Retinal pigment epithelial cell (primary cell): Measurements from ENCODE around the gene SCN11A.
"Not testable (repeated sequence)": the region's sequence is repeated elsewhere in the genome, so short reads cannot be mapped to it uniquely, and the experiment has no call there.

Source experiments
- DNase-seq: peaks from one replicate; pipeline ENCODE4 v3.0.0-alpha.2; 2010; ENCODE audit warnings: low read depth
- H3K4me3 ChIP-seq: 2 replicates; pipeline ENCODE4 v1.5.1; 2011; ENCODE audit warnings: mild to moderate bottlenecking, low read length, control low read depth, moderate library complexity
- CTCF ChIP-seq: conservative IDR thresholded peaks from 2 replicates; pipeline ENCODE4 v1.5.1; 2011; ENCODE audit warnings: low read depth, low read length, control low read depth, inconsistent platforms

The SCN11A gene

GRCh38 chr3:39065197-39065596 is 13.5 kb upstream of the SCN11A start:
- H3K4me3 ChIP-seq: no peak overlapping the region
- no peak for DNase-seq
- peak; percentile 61 for TF ChIP-seq CTCF

- no peak overlapping the region for H3K4me3 ChIP-seq
- no peak for DNase-seq
- no peak for TF ChIP-seq CTCF
Measured at GRCh38 chr3:39064646-39065045, 12.9 kb upstream of the SCN11A start.

- no peak for DNase-seq
- TF ChIP-seq CTCF: no peak
- no peak overlapping the region for H3K4me3 ChIP-seq
Measured at GRCh38 chr3:39063143-39063542, 11.4 kb upstream of the SCN11A start.

GRCh38 chr3:39062180-39062579 is 10.4 kb upstream of the SCN11A start:
- no peak for DNase-seq
- no peak for TF ChIP-seq CTCF
- no peak overlapping the region for H3K4me3 ChIP-seq

GRCh38 chr3:39061228-39061627 is 9.5 kb upstream of the SCN11A start:
- not testable (repeated sequence) for DNase-seq, H3K4me3 ChIP-seq

GRCh38 chr3:39056151-39056550 is 4.4 kb upstream of the SCN11A start:
- no peak overlapping the region for H3K4me3 ChIP-seq
- no peak for DNase-seq
- TF ChIP-seq CTCF: no peak

GRCh38 chr3:39053696-39054095 is 2.0 kb upstream of the SCN11A start:
- no peak for DNase-seq
- TF ChIP-seq CTCF: no peak
- no peak overlapping the region for H3K4me3 ChIP-seq

- H3K4me3 ChIP-seq: peak overlapping the region; percentile 79
- DNase-seq: no peak
- TF ChIP-seq CTCF: no peak
Measured at GRCh38 chr3:39052583-39052982, 839 bp upstream of the SCN11A start.
